Dermis microvascular lymphatic vessel endothelial cell (primary cell): Measurements from ENCODE around the gene SLC25A21. TPM values are rescaled to one million over a fixed set of nuclear protein-coding genes. Genes with fewer than 3 reads are reported as not detected.
A peak's percentile ranks its signal among the peaks of the same experiment; 100 is the strongest.
"Not testable (repeated sequence)": the region's sequence is repeated elsewhere in the genome, so short reads cannot be mapped to it uniquely, and the experiment has no call there.

Experiments
- DNase-seq, 2 donors: peaks; one replicate each; pipeline versions ENCODE4 v3.0.0 to v3.0.0-alpha.2; 2010; ENCODE audit warnings: low read depth in 2 of 2
- total RNA-seq: library from RNA; depleted of rRNA; stranded (reverse); fragments of >200 nt; gene quantifications from 2 replicates; pipeline ENCODE4 v1.2.1, GENCODE V29; 2014

SLC25A21 gene
- total RNA-seq, 1 donor from 2014 or later = 1.0 TPM

GRCh38 chr14:36947362-36947761, 225.0 kb downstream of the SLC25A21 start:
- no peak for DNase-seq

DNA sequence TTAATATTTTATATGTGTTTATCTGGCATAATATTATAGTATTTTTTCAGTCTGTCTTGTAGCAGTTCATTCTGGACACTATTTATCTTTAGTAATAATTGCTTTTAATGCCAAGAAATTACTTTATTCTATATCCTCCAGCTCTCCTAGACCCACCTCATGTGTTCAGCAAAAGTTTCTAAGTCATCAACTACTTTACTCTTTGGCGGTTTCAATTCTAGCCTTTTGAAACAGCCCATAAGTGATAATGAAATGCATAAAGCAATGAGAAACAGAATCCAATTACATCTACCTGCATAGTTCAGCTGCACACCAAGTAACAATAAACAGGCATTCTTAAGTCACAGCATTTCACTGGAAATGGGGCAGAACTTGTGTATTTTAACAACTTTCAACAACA, 225.5 kb downstream of the SLC25A21 start:
- DNase-seq = no peak

GRCh38 chr14:36944307-36945010, 227.9 kb downstream of the SLC25A21 start:
- no peak for DNase-seq

GRCh38 chr14:36942522-36943245, 229.7 kb downstream of the SLC25A21 start:
- DNase-seq = no peak

DNA sequence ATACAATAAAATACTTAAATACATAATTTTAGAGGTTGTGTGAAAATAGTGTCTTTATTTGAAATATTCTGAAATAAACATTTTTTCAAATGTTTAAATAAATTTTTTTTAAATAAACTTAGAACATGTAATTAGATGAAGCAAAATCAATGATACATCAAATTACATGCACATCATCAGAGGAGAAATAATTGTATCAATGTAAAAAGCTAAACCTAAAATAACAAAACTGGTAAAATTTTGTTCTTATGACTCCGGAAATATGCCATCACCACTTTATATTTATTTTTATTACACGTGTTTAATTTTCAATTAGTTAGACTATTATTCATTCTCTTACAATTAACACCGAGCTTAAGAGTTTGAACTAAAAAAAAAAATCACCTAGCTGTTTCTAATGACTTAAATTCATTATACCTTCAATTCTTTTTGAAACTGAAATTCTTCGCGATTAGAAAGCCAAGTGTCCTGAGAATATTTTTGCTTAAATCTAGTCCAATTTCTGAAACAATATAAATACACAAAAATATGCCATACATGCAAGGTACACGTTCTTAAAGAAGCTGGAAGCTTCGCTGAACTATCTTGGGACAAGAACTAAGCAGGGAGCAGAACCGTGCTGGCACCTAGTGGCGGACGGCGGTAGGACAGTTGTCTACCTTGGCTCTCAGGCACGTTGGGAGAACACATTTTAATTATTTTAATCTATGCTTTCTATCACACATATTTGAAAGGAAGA, 230.5 kb downstream of the SLC25A21 start:
- peak; percentile 24 to 57 for DNase-seq

DNA sequence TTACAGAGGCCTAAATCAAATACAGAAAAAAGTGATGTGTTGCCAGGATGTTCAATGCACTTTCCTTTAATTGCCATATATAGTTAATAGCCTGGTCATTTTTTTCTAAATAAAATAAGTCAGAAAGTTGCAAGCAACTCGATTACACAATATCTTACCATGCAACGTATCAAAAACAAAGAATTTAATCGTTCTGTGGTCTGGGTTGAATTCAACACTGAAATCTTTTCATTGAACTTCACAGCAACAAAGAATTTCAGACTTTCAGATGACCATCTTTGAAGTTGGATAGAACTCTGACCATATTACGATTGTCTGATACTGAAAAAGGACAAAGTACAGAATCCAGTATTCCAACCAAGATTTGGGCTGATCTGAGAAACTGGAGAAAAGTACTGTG, 231.9 kb downstream of the SLC25A21 start:
- DNase-seq = no peak

DNA sequence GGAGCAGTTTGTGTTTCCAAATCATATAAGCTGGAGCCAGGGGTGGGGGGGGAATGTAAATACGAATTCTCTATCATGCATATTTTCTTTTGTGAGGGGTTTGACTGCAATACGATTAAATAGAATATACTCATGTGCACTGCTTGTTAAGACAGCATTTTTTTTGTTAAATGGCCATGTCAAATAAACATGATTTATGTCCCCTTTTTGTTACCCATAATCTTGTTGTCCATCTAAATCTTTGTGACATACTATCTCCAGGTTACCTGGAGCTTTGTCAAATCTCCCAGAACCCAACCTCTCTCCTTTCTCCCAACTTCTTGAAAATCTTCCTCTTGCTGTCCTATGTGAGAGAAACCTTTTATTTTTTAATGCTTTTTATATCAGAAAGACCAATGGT, 233.1 kb downstream of the SLC25A21 start:
- DNase-seq = no peak

DNA sequence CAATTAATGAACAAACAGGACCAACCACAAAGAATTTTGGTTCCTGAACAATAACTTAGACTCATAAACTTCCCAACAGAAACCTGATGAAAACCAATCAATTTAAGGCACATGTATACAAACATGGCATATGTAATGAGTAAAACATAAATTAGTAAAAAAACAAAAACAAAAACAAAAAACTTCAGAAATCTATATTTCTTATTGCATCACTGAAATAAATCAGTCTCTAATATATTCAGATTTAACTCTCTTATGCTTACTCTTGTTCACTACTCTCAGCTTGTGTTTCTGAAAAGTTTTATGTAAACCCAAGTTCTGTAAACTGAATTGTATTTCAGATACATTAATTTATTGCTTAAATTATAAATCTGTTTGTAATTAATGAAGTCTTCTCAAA, 233.7 kb downstream of the SLC25A21 start:
- DNase-seq = no peak

GRCh38 chr14:36935976-36936678, 236.3 kb downstream of the SLC25A21 start:
- no peak for DNase-seq

GRCh38 chr14:36934304-36934703, 238.1 kb downstream of the SLC25A21 start:
- DNase-seq = no peak

GRCh38 chr14:36931791-36932190, 240.6 kb downstream of the SLC25A21 start:
- no peak for DNase-seq

DNA sequence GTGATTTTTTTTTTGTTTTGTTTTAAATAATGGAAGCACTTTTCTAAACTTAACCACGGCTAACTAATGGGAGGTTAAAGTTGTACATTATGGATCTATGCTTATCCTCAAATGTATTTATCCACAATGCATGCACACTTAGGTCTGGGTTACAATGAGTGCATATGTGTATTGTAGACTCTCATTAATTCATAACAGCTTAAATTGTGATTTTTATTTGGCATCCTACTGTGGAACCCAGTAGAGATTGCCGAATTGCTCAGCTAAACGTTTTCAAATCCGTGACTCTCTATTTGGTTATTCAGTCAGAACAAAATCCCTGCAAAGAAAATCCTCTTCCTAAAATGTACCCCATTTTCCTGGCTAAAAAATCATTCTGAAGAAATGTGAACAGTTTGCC, 244.0 kb downstream of the SLC25A21 start:
- DNase-seq = no peak

DNA sequence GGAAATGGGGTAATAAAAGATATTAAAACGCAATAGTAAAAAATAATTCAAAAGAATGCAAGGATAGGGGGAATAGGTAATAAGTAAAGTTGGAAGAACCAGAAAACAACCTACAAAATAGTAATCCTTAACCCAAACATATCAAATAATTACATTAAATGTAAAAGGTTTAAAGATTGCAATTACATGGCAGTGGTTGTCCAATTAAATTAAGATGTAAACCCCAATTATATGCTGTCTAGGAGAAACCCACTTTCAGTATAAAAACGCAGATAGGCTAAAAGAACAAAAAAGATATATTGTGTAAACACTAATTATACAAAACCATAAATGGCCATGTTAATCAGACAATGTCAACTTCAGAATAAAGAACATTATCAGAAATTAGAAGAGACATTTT, 247.3 kb downstream of the SLC25A21 start:
- DNase-seq = no peak

DNA sequence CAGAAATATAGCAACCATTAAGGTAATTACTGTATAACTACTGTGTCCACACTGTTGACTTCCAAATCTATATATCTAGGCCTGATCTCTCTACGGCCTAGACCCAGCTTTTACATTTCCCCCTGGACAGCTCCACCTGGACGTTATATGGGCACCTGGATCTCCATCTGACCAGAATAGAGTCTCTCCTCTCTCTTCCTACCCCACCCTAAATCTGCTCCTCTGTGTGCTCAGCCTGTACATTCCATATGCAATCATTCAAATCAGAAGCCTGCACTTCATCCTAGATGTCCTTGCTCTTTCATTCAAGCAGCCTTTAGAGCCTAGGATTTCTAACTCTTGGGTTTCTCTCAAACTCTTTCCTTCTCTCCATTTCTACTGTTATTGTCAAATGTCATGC, 255.7 kb downstream of the SLC25A21 start:
- no peak for DNase-seq

GRCh38 chr14:36915081-36915480, 257.3 kb downstream of the SLC25A21 start:
- no peak for DNase-seq

DNA sequence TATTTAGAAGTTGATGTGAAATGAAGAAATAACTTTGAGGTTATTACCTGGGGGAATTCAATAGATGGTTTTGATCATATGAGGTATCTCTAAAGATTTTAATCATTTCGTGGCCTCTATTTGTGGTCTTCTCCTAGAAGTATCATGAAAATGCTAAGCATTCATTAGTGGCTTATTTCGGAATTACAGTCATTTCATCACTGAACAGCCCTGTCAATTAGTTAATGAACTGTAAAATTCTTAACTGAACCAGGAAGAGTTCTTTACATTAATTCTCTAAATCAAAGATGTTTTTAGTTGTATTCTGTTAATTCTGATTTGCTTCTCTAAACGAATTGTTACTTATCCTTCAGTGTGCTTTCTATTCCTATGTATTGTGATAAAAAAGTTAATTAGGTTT, 261.8 kb downstream of the SLC25A21 start:
- no peak for DNase-seq

GRCh38 chr14:36905272-36905888, 267.0 kb downstream of the SLC25A21 start:
- DNase-seq = no peak

GRCh38 chr14:36901861-36902260, 270.5 kb downstream of the SLC25A21 start:
- no peak for DNase-seq

DNA sequence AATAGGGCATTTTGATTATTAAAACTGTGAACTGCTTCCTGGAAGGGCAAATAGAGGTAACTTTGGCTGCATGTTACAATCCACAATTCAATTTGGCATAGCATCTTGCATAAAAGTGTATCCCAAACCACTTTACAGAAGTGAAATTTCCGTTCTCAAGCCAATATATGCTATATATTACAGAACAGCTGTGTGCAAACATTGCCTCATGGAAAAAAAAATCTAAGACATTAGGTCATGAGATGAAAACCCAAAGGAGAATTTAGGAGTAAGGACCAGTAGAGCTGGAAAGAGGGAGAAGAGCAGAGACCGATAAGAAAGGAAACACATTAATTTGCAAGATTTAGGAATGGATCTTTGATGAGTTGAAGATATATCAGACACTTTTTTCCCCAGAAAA, 271.6 kb downstream of the SLC25A21 start:
- DNase-seq = no peak

- not testable (repeated sequence) for DNase-seq
These were observed 276.1 kb downstream of the SLC25A21 start for GRCh38 chr14:36896300-36896699.

DNA sequence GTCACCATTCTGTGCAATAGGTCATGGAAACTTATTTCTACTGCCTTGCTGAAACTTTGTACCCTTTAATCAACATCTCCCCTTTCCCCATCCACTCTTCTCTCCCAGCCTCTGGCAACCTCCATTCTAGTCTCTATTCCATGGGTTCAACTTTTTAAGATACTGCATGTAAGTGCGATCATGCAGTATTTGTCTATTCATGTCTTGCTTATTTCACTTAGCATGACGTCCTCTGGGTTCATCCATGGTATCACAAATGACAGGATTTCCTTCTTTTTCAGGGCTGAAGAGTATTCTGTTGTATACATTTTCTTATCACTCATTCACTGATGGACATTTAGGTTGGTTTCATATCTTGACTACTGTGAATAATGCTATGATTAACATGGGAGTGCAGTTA, 288.4 kb downstream of the SLC25A21 start:
- no peak for DNase-seq
